Measurements from ENCODE around the gene KCNJ14. TPM values are rescaled to one million over a fixed set of nuclear protein-coding genes. Genes with fewer than 3 reads are reported as not detected.

KCNJ14 gene
- total RNA-seq, 4 donors from 2014 or later: 0.57 to 1.3 (median 0.92) TPM

DNA sequence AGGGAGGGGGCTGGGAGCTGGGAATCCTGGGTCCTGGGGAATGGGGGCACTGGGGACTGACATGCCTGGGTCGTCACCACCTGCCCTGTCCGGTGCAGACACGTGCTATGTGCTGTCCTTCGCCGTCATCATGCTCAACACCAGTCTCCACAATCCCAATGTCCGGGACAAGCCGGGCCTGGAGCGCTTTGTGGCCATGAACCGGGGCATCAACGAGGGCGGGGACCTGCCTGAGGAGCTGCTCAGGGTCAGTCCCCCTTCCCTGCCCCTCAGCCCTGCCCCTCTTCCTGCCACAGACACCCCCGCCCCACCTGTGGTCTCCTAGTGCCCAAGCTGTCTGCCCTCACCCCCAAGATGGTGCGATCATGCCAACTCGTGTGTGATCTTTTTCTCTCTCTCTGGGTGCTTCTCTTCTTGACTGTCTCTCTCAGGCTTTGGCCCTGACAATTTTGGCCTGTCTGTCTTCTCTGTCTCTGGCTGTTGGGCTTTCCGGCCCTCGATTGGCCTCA, 18.8 kb downstream of the KCNJ14 start:
- Histone ChIP-seq H3K36me3 (peaks cover 60 to 91% (median 65%) of the 10 kb centered on the region in 3 donors), H3K4me3 (no peak overlapping the region), H3K9me3 (no peaks in the 10 kb centered on the region), H3K27ac (no peak overlapping the region), H3K4me1 (peaks cover 9 to 27% (median 11%) of the 10 kb centered on the region in 3 donors), H3K27me3 (no peaks in the 10 kb centered on the region)
- WGBS, 2 donors: 84 to 85% methylated on average over 9 to 14 of the region's 16 CpGs
- no peak for TF ChIP-seq CTCF (IDR thresholded peaks at IDR 0.05)
- no peak for TF ChIP-seq POLR2A (IDR thresholded peaks at IDR 0.05)
- no peak for DNase-seq
- intact Hi-C loops (cut with DNase I): no loop called here

DNA sequence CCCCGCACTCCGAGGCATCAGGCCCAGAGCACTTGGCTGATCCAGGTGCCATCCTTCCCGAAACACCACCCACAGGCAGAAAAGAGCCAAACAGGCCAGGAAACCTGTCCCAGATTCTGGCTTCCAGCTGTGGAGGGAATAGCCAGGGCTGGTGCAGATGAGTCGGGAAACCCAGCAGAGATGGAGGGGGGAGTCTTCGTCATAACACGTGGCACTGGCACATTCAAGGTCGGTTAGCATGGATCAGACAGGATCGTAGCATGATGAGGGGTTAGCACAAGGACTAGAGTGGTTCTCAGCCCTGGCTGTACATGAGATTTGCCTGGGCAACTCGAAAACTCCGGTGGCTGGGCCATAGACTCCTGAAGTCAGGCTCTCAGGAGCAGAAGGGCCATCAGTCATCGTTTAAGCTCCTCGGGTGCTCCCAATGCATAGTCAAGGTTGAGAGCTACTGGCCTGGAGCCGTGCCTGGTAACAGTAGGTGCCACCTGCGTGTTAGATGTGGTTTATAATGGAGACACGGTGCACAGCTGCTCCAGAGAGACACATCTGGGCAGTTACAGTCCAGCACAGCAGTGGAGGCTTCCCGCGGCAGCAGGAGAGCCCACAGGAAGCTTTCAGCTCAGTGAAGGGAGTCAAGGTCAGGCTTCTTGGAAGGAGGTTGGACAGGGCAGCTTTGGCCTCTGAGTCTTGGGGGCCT, 20.1 kb downstream of the KCNJ14 start:
- no peak for DNase-seq
- no peak for TF ChIP-seq POLR2A (IDR thresholded peaks at IDR 0.05)
- no peak for TF ChIP-seq CTCF (IDR thresholded peaks at IDR 0.05)
- intact Hi-C loops (cut with DNase I): no loop called here
- Histone ChIP-seq H3K4me3 (no peak overlapping the region), H3K27ac (no peak overlapping the region), H3K36me3 (peaks cover 55 to 89% (median 64%) of the 10 kb centered on the region in 3 donors), H3K4me1 (peaks cover 10 to 29% (median 11%) of the 10 kb centered on the region in 3 donors), H3K9me3 (no peaks in the 10 kb centered on the region), H3K27me3 (no peaks in the 10 kb centered on the region)
- WGBS, 2 donors: 86 to 89% methylated on average over 7 to 10 of the region's 17 CpGs

DNA sequence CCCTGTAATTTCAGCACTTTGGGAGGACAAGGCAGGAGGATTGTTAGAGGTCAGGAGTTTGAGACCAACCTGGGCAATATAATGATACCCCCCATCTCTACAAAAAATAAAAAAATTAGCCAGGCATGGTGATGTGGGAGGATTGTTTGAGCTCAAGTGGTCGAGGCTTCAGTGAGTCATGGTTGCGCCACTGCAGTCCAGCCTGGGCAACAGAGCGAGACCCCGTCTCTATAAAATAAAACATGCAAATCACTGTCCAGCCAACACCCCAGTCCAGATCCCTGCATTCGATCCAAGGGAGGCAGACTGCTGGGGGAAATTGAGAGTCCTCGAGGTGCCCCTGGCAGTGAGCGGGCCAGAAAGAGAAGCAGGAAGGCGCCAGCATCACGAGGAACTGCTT, 20.8 kb downstream of the KCNJ14 start:
- intact Hi-C loops (cut with DNase I): no loop called here
- Histone ChIP-seq H3K27me3 (no peaks in the 10 kb centered on the region), H3K36me3 (peaks cover 52 to 82% (median 57%) of the 10 kb centered on the region in 3 donors), H3K9me3 (no peaks in the 10 kb centered on the region), H3K4me3 (no peak overlapping the region), H3K4me1 (peaks cover 13 to 29% (median 15%) of the 10 kb centered on the region in 3 donors), H3K27ac (no peak overlapping the region)
- WGBS, 2 donors: 86 to 89% methylated on average over 8 to 9 of the region's 9 CpGs
- no peak for TF ChIP-seq POLR2A (IDR thresholded peaks at IDR 0.05)
- TF ChIP-seq CTCF (IDR thresholded peaks at IDR 0.05): no peak
- DNase-seq: no peak

DNA sequence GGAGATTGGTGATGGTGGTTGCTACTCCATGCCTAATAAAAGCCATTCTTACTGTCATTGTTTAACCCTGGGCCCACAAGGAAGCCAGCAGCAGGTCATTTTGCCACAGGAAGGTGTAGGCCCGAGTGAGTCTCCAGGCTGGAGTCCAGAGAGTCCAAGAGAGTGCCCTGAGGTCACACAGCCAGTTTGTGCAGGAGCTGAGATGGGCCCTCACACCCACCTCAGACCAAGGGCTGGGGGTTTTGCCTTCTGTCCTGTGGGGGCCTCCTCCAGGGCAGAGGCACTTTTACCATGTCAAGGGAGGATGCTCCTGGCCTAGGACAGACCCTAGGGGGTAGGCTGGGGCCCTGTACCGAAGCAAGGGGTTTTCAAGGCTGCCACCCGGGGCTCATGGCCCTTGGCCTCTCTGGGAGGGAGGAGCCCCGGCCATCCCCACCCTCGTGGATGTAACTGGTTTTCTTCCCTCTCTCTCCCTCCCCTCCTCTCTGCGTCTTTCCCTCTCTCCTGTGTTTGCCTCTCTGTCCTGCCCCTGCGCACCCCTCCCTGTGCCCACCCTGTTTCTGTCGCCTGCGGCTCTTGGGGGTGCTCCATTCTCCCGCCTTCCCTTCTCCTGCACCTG, 21.8 kb downstream of the KCNJ14 start:
- Histone ChIP-seq H3K27ac (no peak overlapping the region), H3K9me3 (no peaks in the 10 kb centered on the region), H3K4me3 (no peak overlapping the region), H3K4me1 (peaks cover 15 to 29% (median 23%) of the 10 kb centered on the region in 3 donors), H3K27me3 (no peaks in the 10 kb centered on the region), H3K36me3 (peaks cover 42 to 72% (median 51%) of the 10 kb centered on the region in 3 donors)
- intact Hi-C loops (cut with DNase I): no loop called here
- WGBS, 2 donors: 70 to 86% methylated on average over 8 to 9 of the region's 10 CpGs
- DNase-seq: no peak
- TF ChIP-seq CTCF (IDR thresholded peaks at IDR 0.05) (no peak), POLR2A (IDR thresholded peaks at IDR 0.05) (no peak)

DNA sequence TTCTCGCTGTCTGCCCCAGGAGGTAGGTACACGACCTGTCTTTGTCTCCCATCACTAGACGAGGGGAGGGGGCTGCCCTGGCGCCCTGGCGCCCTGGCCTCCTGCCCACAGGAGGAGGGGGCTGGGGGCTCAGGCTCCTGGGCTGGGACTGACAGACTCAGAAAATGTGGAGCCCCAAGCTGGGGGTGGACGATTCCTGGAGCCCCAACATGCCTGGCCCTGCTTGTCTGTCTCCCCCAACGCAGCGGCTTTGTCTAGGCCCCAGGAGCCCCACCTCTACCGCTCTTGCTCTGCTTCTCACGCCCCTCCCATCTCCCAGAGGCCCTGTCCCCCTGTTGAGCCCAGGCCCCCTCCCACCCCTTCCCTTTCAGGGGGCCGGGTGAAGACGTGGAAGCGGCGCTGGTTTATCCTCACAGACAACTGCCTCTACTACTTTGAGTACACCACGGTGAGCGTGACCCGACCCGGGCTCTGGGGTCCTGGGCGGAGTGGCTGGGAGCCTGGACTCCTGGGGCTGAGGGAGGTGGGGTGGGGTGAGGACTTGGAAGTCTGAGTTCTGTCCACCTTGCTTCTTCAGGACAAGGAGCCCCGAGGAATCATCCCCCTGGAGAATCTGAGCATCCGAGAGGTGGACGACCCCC, 22.4 kb downstream of the KCNJ14 start:
- Histone ChIP-seq H3K9me3 (no peaks in the 10 kb centered on the region), H3K27me3 (no peaks in the 10 kb centered on the region), H3K4me1 (peaks cover 15 to 32% (median 26%) of the 10 kb centered on the region in 3 donors), H3K36me3 (peaks cover 37 to 66% (median 45%) of the 10 kb centered on the region in 3 donors), H3K27ac (no peak overlapping the region), H3K4me3 (no peak overlapping the region)
- no peak for DNase-seq
- intact Hi-C loops (cut with DNase I): no loop called here
- WGBS, 2 donors: 72 to 83% methylated on average over 4 to 10 of the region's 22 CpGs
- TF ChIP-seq CTCF (IDR thresholded peaks at IDR 0.05) (no peak), POLR2A (IDR thresholded peaks at IDR 0.05) (no peak)

All from esophagus squamous epithelium (tissue), 5 donors.